ENCODE results near the gene MBD3L4. TPM values are rescaled to one million over a fixed set of nuclear protein-coding genes. Genes with fewer than 3 reads are reported as not detected.
"Not testable (repeated sequence)": the region's sequence is repeated elsewhere in the genome, so short reads cannot be mapped to it uniquely, and the experiment has no call there.

MBD3L4 gene
- total and polyA plus RNA-seq, 2 donors (not counting 3 experiments of a cell fraction or from before 2014, with no cell fraction given), result not detected

DNA sequence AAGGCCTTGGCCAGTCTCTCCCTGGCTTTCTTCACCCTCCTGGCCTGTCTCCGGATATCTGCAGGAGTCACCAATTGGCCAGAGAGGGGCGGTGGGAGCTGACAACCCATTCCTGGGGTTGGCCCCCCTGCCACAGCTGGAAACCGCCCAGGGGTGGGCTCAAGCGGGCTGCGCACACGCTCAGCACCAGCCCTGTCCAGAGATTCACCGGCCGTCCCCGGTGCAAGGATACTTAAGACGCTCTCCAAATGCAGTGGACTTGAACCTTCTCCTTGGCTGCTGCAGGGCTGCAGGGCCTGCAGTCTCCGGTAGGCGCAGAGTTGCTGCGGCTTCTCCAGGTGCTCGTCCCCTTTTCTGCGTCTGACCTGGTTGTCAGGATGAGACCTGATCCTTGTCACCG is 16.4 kb upstream of the MBD3L4 start:
- H3K27ac ChIP-seq (ENCODE audit: insufficient read depth, low read depth, low read length); H3K9me1 ChIP-seq (replicated peaks; ENCODE audit: control insufficient read depth, extremely low read depth, insufficient read depth, low read length); H3K9ac ChIP-seq (replicated peaks; ENCODE audit: extremely low read depth, insufficient read depth, low read length); H3K4me2 ChIP-seq (ENCODE audit: insufficient read depth, low read length); CTCF ChIA-PET; H3K4me1 ChIP-seq (ENCODE audit: control insufficient read depth, extremely low read depth, insufficient read depth, low read length); POLR2A ChIA-PET; FAIRE-seq; H2AFZ ChIP-seq (ENCODE audit: low read depth, low read length); H3K79me2 ChIP-seq (ENCODE audit: control insufficient read depth, insufficient read depth, low read length); H3K4me3 ChIP-seq (replicated peaks in 1 of 3; ENCODE audit: insufficient read depth in 1 of 3, low read depth in 1 of 3, low read length in 3 of 3); H3K36me3 ChIP-seq (ENCODE audit: control insufficient read depth in 2 of 2, extremely low read depth in 1 of 2, insufficient read depth in 2 of 2, low read length in 2 of 2); H3K9me3 ChIP-seq (replicated peaks; ENCODE audit: control insufficient read depth, insufficient read depth, low read length); DNase-seq (ENCODE audit: low read depth, low spot score); BruUV-seq (replicated peaks); intact Hi-C loops (cut with micrococcal nuclease); dilution Hi-C loops (cut with MboI; ENCODE audit: extremely low pct_ligation_motif_present, low sequenced_read_pairs); H4K20me1 ChIP-seq (replicated peaks; ENCODE audit: control insufficient read depth, extremely low read depth, insufficient read depth, low read length); H3K27me3 ChIP-seq (ENCODE audit: control insufficient read depth in 2 of 2, insufficient read depth in 2 of 2, low read length in 2 of 2): not testable (repeated sequence)

DNA sequence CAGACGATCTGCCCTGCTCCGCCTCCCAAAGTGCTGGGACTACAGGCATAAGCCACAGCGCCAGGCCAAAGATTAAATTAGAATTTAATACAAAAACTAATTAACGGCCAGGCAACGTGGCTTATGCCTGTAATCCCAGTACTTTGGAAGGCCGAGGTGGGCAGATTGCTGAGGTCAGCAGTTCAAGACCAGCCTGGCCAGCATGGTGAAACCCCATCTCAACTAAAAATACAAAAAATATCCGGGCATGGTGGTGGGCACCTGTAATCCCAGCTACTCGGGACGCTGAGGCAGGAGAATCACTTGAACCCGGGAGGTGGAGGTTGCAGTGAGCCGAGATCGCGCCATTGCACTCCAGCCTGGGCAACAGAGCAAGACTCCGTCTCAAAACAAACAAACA is 15.7 kb upstream of the MBD3L4 start:
- POLR2A ChIA-PET; H3K4me3 ChIP-seq (replicated peaks in 1 of 3; ENCODE audit: insufficient read depth in 1 of 3, low read depth in 1 of 3, low read length in 3 of 3); H3K27me3 ChIP-seq (ENCODE audit: control insufficient read depth in 2 of 2, insufficient read depth in 2 of 2, low read length in 2 of 2); CTCF ChIA-PET; DNase-seq (ENCODE audit: low read depth, low spot score); intact Hi-C loops (cut with micrococcal nuclease); BruUV-seq (replicated peaks); H3K9me1 ChIP-seq (replicated peaks; ENCODE audit: control insufficient read depth, extremely low read depth, insufficient read depth, low read length); H3K4me2 ChIP-seq (ENCODE audit: insufficient read depth, low read length); H3K9ac ChIP-seq (replicated peaks; ENCODE audit: extremely low read depth, insufficient read depth, low read length); H3K79me2 ChIP-seq (ENCODE audit: control insufficient read depth, insufficient read depth, low read length); FAIRE-seq; H3K27ac ChIP-seq (ENCODE audit: insufficient read depth, low read depth, low read length); H3K9me3 ChIP-seq (replicated peaks; ENCODE audit: control insufficient read depth, insufficient read depth, low read length); H3K4me1 ChIP-seq (ENCODE audit: control insufficient read depth, extremely low read depth, insufficient read depth, low read length); H4K20me1 ChIP-seq (replicated peaks; ENCODE audit: control insufficient read depth, extremely low read depth, insufficient read depth, low read length); H2AFZ ChIP-seq (ENCODE audit: low read depth, low read length); dilution Hi-C loops (cut with MboI; ENCODE audit: extremely low pct_ligation_motif_present, low sequenced_read_pairs); H3K36me3 ChIP-seq (ENCODE audit: control insufficient read depth in 2 of 2, extremely low read depth in 1 of 2, insufficient read depth in 2 of 2, low read length in 2 of 2): not testable (repeated sequence)

DNA sequence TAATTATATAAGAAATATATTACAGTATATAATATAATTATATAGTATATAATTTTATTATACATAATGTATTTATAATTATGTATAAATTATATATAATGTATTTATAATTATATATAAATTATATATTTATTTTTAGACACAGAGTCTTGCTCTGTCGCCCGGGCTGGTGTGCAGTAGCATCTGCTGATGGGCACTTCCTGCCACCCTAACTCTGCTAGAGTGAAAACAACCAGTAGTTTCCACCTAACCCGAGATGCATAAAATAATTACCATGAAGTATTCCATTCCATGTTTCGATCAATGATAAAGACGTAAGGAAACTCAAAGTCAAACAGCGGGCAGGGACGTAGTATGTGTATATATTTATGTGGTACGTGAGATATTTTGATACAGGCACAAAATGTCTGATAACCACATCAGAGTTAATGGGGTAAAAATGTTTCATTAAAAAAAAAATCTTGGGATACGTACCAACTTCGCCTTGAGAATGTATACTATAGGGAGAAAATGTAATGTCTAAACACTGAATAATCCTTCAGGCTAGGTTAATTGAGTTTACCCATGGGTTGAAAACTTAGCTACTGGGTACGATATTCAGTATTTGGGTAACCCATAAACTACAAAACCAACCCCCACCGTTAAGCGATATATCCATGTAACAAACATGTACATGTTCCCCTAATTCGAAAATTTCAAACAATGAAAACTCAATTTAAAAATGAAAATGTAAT is 14.8 kb upstream of the MBD3L4 start:
- H4K20me1 ChIP-seq (replicated peaks; ENCODE audit: control insufficient read depth, extremely low read depth, insufficient read depth, low read length); H3K27me3 ChIP-seq (ENCODE audit: control insufficient read depth in 2 of 2, insufficient read depth in 2 of 2, low read length in 2 of 2); H3K36me3 ChIP-seq (ENCODE audit: control insufficient read depth in 2 of 2, extremely low read depth in 1 of 2, insufficient read depth in 2 of 2, low read length in 2 of 2); POLR2A ChIA-PET; H3K79me2 ChIP-seq (ENCODE audit: control insufficient read depth, insufficient read depth, low read length); FAIRE-seq; H3K9me1 ChIP-seq (replicated peaks; ENCODE audit: control insufficient read depth, extremely low read depth, insufficient read depth, low read length); CTCF ChIA-PET; DNase-seq (ENCODE audit: low read depth, low spot score); H3K9ac ChIP-seq (replicated peaks; ENCODE audit: extremely low read depth, insufficient read depth, low read length); H3K27ac ChIP-seq (ENCODE audit: insufficient read depth, low read depth, low read length); H3K4me2 ChIP-seq (ENCODE audit: insufficient read depth, low read length); H3K4me3 ChIP-seq (replicated peaks in 1 of 3; ENCODE audit: insufficient read depth in 1 of 3, low read depth in 1 of 3, low read length in 3 of 3); intact Hi-C loops (cut with micrococcal nuclease); H3K4me1 ChIP-seq (ENCODE audit: control insufficient read depth, extremely low read depth, insufficient read depth, low read length); H2AFZ ChIP-seq (ENCODE audit: low read depth, low read length); BruUV-seq (replicated peaks); dilution Hi-C loops (cut with MboI; ENCODE audit: extremely low pct_ligation_motif_present, low sequenced_read_pairs); H3K9me3 ChIP-seq (replicated peaks; ENCODE audit: control insufficient read depth, insufficient read depth, low read length): not testable (repeated sequence)

DNA sequence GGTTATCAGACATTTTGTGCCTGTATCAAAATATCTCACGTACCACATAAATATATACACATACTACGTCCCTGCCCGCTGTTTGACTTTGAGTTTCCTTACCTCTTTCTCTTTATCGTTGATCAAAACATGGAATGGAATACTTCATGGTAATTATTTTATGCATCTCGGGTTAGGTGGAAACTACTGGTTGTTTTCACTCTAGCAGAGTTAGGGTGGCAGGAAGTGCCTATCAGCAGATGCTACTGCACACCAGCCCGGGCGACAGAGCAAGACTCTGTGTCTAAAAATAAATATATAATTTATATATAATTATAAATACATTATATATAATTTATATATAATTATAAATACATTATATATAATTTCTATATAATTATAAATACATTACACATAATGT is 12.9 kb upstream of the MBD3L4 start:
- H2AFZ ChIP-seq (ENCODE audit: low read depth, low read length); H3K9ac ChIP-seq (replicated peaks; ENCODE audit: extremely low read depth, insufficient read depth, low read length); H4K20me1 ChIP-seq (replicated peaks; ENCODE audit: control insufficient read depth, extremely low read depth, insufficient read depth, low read length); CTCF ChIA-PET; H3K9me3 ChIP-seq (replicated peaks; ENCODE audit: control insufficient read depth, insufficient read depth, low read length); DNase-seq (ENCODE audit: low read depth, low spot score); H3K79me2 ChIP-seq (ENCODE audit: control insufficient read depth, insufficient read depth, low read length); BruUV-seq (replicated peaks); H3K4me3 ChIP-seq (replicated peaks in 1 of 3; ENCODE audit: insufficient read depth in 1 of 3, low read depth in 1 of 3, low read length in 3 of 3); FAIRE-seq; H3K27me3 ChIP-seq (ENCODE audit: control insufficient read depth in 2 of 2, insufficient read depth in 2 of 2, low read length in 2 of 2); H3K27ac ChIP-seq (ENCODE audit: insufficient read depth, low read depth, low read length); intact Hi-C loops (cut with micrococcal nuclease); H3K9me1 ChIP-seq (replicated peaks; ENCODE audit: control insufficient read depth, extremely low read depth, insufficient read depth, low read length); dilution Hi-C loops (cut with MboI; ENCODE audit: extremely low pct_ligation_motif_present, low sequenced_read_pairs); H3K36me3 ChIP-seq (ENCODE audit: control insufficient read depth in 2 of 2, extremely low read depth in 1 of 2, insufficient read depth in 2 of 2, low read length in 2 of 2); H3K4me2 ChIP-seq (ENCODE audit: insufficient read depth, low read length); POLR2A ChIA-PET; H3K4me1 ChIP-seq (ENCODE audit: control insufficient read depth, extremely low read depth, insufficient read depth, low read length): not testable (repeated sequence)

All from endothelial cell of umbilical vein (primary cell).